Astrocyte (in vitro differentiated cells and primary cell): ENCODE data around the gene SIVA1. TPM values are rescaled to one million over a fixed set of nuclear protein-coding genes. Genes with fewer than 3 reads are reported as not detected.

Source experiments
- DNase-seq: peaks from one replicate; pipeline ENCODE4 v3.0.0-alpha.2; 2010; ENCODE audit warnings: low read depth
- FAIRE-seq: peaks from 2 replicates; lab custom pipeline; 2011; peaks lifted over from hg19 to GRCh38; lab: Jason Lieb, UNC
- H2AFZ ChIP-seq: 2 replicates; pipeline ENCODE4 v1.6.0; 2012; ENCODE audit warnings: low read depth, low read length, inconsistent platforms
- H3K27ac ChIP-seq: 2 replicates; pipeline ENCODE4 v1.5.1; 2011; ENCODE audit warnings: low read depth, low read length, inconsistent platforms
- H3K27me3 ChIP-seq: 2 replicates; pipeline ENCODE4 v1.6.0; 2011; ENCODE audit warnings: low read length, inconsistent platforms; ENCODE audit not compliant: insufficient read depth
- H3K36me3 ChIP-seq: 2 replicates; pipeline ENCODE4 v1.5.1; 2011; ENCODE audit warnings: low read length, inconsistent platforms; ENCODE audit not compliant: insufficient read depth
- H3K4me1 ChIP-seq: 2 replicates; pipeline ENCODE4 v1.5.1; 2011; ENCODE audit warnings: low read length, inconsistent platforms; ENCODE audit not compliant: insufficient read depth
- H3K4me2 ChIP-seq: 2 replicates; pipeline ENCODE4 v1.6.0; 2012; ENCODE audit warnings: low read length, inconsistent platforms
- H3K4me3 ChIP-seq: 2 replicates; pipeline ENCODE4 v1.5.1; 2011; ENCODE audit warnings: low read depth, mild to moderate bottlenecking, low read length, inconsistent platforms; ENCODE audit not compliant: insufficient read depth
- H3K79me2 ChIP-seq: 2 replicates; pipeline ENCODE4 v1.6.0; 2012; ENCODE audit warnings: mild to moderate bottlenecking, low read length, inconsistent platforms; ENCODE audit not compliant: insufficient read depth
- H3K9ac ChIP-seq: 2 replicates; pipeline ENCODE4 v1.6.0; 2012; ENCODE audit warnings: mild to moderate bottlenecking, low read length, inconsistent platforms
- H3K9me3 ChIP-seq: 2 replicates; pipeline ENCODE4 v1.5.1; 2012; ENCODE audit warnings: low read depth, mild to moderate bottlenecking, low read length, inconsistent platforms; ENCODE audit not compliant: insufficient read depth
- H4K20me1 ChIP-seq: 2 replicates; pipeline ENCODE4 v1.6.0; 2012; ENCODE audit warnings: low read length, inconsistent platforms; ENCODE audit not compliant: insufficient read depth
- H3K27ac Mint-ChIP-seq: one replicate; pipeline ENCODE4 v1.8.0; 2021; ENCODE audit warnings: mild to moderate bottlenecking, mixed read lengths; ENCODE audit not compliant: unreplicated experiment
- H3K27me3 Mint-ChIP-seq: one replicate; pipeline ENCODE4 v1.8.0; 2021; ENCODE audit warnings: low read depth, mixed read lengths; ENCODE audit not compliant: unreplicated experiment
- H3K36me3 Mint-ChIP-seq: one replicate; pipeline ENCODE4 v1.8.0; 2021; ENCODE audit warnings: low read depth, mixed read lengths; ENCODE audit not compliant: unreplicated experiment
- H3K4me1 Mint-ChIP-seq: one replicate; pipeline ENCODE4 v1.8.0; 2021; ENCODE audit warnings: low read depth, mixed read lengths; ENCODE audit not compliant: unreplicated experiment
- H3K4me3 Mint-ChIP-seq: one replicate; pipeline ENCODE4 v1.8.0; 2021; ENCODE audit warnings: mild to moderate bottlenecking, moderate library complexity, mixed read lengths; ENCODE audit not compliant: unreplicated experiment
- H3K9me3 Mint-ChIP-seq: one replicate; pipeline ENCODE4 v1.8.0; 2021; ENCODE audit warnings: mild to moderate bottlenecking, mixed read lengths; ENCODE audit not compliant: unreplicated experiment
- CTCF ChIP-seq: IDR thresholded peaks from 2 replicates; pipeline ENCODE4 v1.5.1; 2011; ENCODE audit warnings: low read depth, mild to moderate bottlenecking, inconsistent platforms, low read length, moderate library complexity; ENCODE audit not compliant: insufficient read depth
- EZH2 ChIP-seq: IDR thresholded peaks from 2 replicates; pipeline ENCODE4 v1.6.1; 2012; ENCODE audit warnings: mild to moderate bottlenecking, low read length, inconsistent platforms; ENCODE audit not compliant: insufficient read depth
- total RNA-seq: library from RNA; stranded (reverse); gene quantifications from 2 replicates; pipeline ENCODE4 v1.2.1, GENCODE V29; 2021

The SIVA1 gene
- total RNA-seq, 1 donor from 2014 or later, result 51.0 TPM

GRCh38 chr14:104746934-104747481, 5.9 kb upstream of the SIVA1 start:
- Histone ChIP-seq H3K4me1 (peaks cover 9% of the 10 kb centered on the region), H3K27ac (no peak overlapping the region), H2AFZ (no peak overlapping the region), H3K4me3 (no peak overlapping the region), H3K36me3 (no peaks in the 10 kb centered on the region), H3K27me3 (no peaks in the 10 kb centered on the region), H4K20me1 (no peaks in the 10 kb centered on the region), H3K4me2 (no peak overlapping the region), H3K9me3 (no peaks in the 10 kb centered on the region), H3K79me2 (no peaks in the 10 kb centered on the region), H3K9ac (no peak overlapping the region)
- H3K36me3 Mint-ChIP-seq, result no peaks in the 10 kb centered on the region
- H3K4me3 Mint-ChIP-seq, result no peak overlapping the region
- H3K9me3 Mint-ChIP-seq, result no peaks in the 10 kb centered on the region
- FAIRE-seq (no peak), DNase-seq (no peak)
- no peak for TF ChIP-seq EZH2
- TF ChIP-seq CTCF, result no peak
- H3K27me3 Mint-ChIP-seq, result no peaks in the 10 kb centered on the region
- H3K27ac Mint-ChIP-seq, result no peak overlapping the region
- peaks cover 21% of the 10 kb centered on the region for H3K4me1 Mint-ChIP-seq

- no peak overlapping the region for H3K4me3 Mint-ChIP-seq
- no peak overlapping the region for H3K27ac Mint-ChIP-seq
- H3K36me3 ChIP-seq, result no peaks in the 10 kb centered on the region
- H3K4me2 ChIP-seq, result no peak overlapping the region
- no peaks in the 10 kb centered on the region for H3K9me3 Mint-ChIP-seq
- H3K27ac ChIP-seq, result no peak overlapping the region
- H3K27me3 ChIP-seq, result no peaks in the 10 kb centered on the region
- peaks cover 18% of the 10 kb centered on the region for H3K4me1 Mint-ChIP-seq
- H3K4me1 ChIP-seq, result peaks cover 13% of the 10 kb centered on the region
- DNase-seq (no peak), FAIRE-seq (no peak)
- no peaks in the 10 kb centered on the region for H3K9me3 ChIP-seq
- no peak overlapping the region for H3K9ac ChIP-seq
- H2AFZ ChIP-seq, result no peak overlapping the region
- H3K79me2 ChIP-seq, result no peaks in the 10 kb centered on the region
- no peaks in the 10 kb centered on the region for H4K20me1 ChIP-seq
- H3K4me3 ChIP-seq, result no peak overlapping the region
- H3K36me3 Mint-ChIP-seq, result no peaks in the 10 kb centered on the region
- no peak for TF ChIP-seq EZH2
- no peak for TF ChIP-seq CTCF
- no peaks in the 10 kb centered on the region for H3K27me3 Mint-ChIP-seq
Observed at GRCh38 chr14:104747876-104748275, 5.1 kb upstream of the SIVA1 start.

- peak; percentile 14 for DNase-seq
- H3K4me2 ChIP-seq, result no peak overlapping the region
- H3K4me3 Mint-ChIP-seq, result peak overlapping the region; percentile 58
Observed at GRCh38 chr14:104749111-104749649, 3.8 kb upstream of the SIVA1 start.

More at GRCh38 chr14:104749111-104749649, 3.8 kb upstream of the SIVA1 start:
- H3K4me3 ChIP-seq, result no peak overlapping the region
- no peaks in the 10 kb centered on the region for H3K27me3 Mint-ChIP-seq
- no peaks in the 10 kb centered on the region for H3K36me3 ChIP-seq
- peaks cover under 1% of the 10 kb centered on the region for H3K36me3 Mint-ChIP-seq
- H3K4me1 Mint-ChIP-seq, result peaks cover 15% of the 10 kb centered on the region
- H3K9ac ChIP-seq, result peak overlapping the region; percentile 25
- no peak overlapping the region for H3K27ac Mint-ChIP-seq
- peaks cover 13% of the 10 kb centered on the region for H3K4me1 ChIP-seq
- H3K9me3 ChIP-seq, result no peaks in the 10 kb centered on the region
- H3K27ac ChIP-seq, result no peak overlapping the region
- peaks cover 13% of the 10 kb centered on the region for H3K79me2 ChIP-seq
- no peak for TF ChIP-seq EZH2
- H3K9me3 Mint-ChIP-seq, result no peaks in the 10 kb centered on the region
- no peak for FAIRE-seq
- H4K20me1 ChIP-seq, result peaks cover 10% of the 10 kb centered on the region
- no peak overlapping the region for H2AFZ ChIP-seq
- H3K27me3 ChIP-seq, result no peaks in the 10 kb centered on the region
